MG63 (cell line): ENCODE data around the gene WDR35. TPM values are rescaled to one million over a fixed set of nuclear protein-coding genes. Genes with fewer than 3 reads are reported as not detected.
"Not testable (repeated sequence)": the region's sequence is repeated elsewhere in the genome, so short reads cannot be mapped to it uniquely, and the experiment has no call there.

Source experiments
- DNase-seq: peaks from one replicate; pipeline ENCODE4 v3.0.0-alpha.2; 2020
- H3K27me3 ChIP-seq: fragments of 250-450 bp; sonication (Bioruptor Pico); 2 replicates; pipeline ENCODE4 v1.5.1; 2020; ENCODE audit warnings: mild to moderate bottlenecking, moderate library complexity
- H3K36me3 ChIP-seq: fragments of 250-450 bp; sonication (Bioruptor Pico); 2 replicates; pipeline ENCODE4 v1.5.1; 2020; ENCODE audit warnings: mild to moderate bottlenecking, moderate library complexity
- H3K4me3 ChIP-seq: fragments of 250-450 bp; sonication (Bioruptor Pico); 2 replicates; pipeline ENCODE4 v1.5.1; 2020; ENCODE audit warnings: mild to moderate bottlenecking, moderate library complexity
- H3K9me3 ChIP-seq: fragments of 250-450 bp; sonication (Bioruptor Pico); 2 replicates; pipeline ENCODE4 v1.5.1; 2020; ENCODE audit warnings: mild to moderate bottlenecking, moderate library complexity
- total RNA-seq: library from RNA; depleted of rRNA; stranded (reverse); fragments of >200 nt; shearing (Covaris generic); gene quantifications from 2 replicates; pipeline ENCODE4 v1.2.3, GENCODE V29; 2014; ENCODE audit warnings: low replicate concordance

Gene WDR35
- total RNA-seq, 1 experiment from 2014 or later = 4.4 TPM

- not testable (repeated sequence) for H3K4me3 ChIP-seq, H3K27me3 ChIP-seq, H3K36me3 ChIP-seq, DNase-seq, H3K9me3 ChIP-seq
These were observed 97.9 kb downstream of the WDR35 start for GRCh38 chr2:19891971-19892370.

- H3K4me3 ChIP-seq = no peak overlapping the region
- H3K27me3 ChIP-seq = no peaks in the 10 kb centered on the region
- DNase-seq = no peak
- no peaks in the 10 kb centered on the region for H3K9me3 ChIP-seq
- no peaks in the 10 kb centered on the region; the same call in 1 of the 2 replicates for H3K36me3 ChIP-seq
These were observed 99.8 kb downstream of the WDR35 start for GRCh38 chr2:19890104-19890503.

GRCh38 chr2:19888831-19889230 lies 101.1 kb downstream of the WDR35 start:
- no peaks in the 10 kb centered on the region for H3K9me3 ChIP-seq
- H3K4me3 ChIP-seq = no peak overlapping the region
- H3K36me3 ChIP-seq = no peaks in the 10 kb centered on the region; the same call in 1 of the 2 replicates
- H3K27me3 ChIP-seq = no peaks in the 10 kb centered on the region
- no peak for DNase-seq

- Histone ChIP-seq H3K4me3 (no peak overlapping the region), H3K27me3 (no peaks in the 10 kb centered on the region), H3K9me3 (no peaks in the 10 kb centered on the region), H3K36me3 (no peaks in the 10 kb centered on the region)
- no peak for DNase-seq
These were observed 102.4 kb downstream of the WDR35 start for GRCh38 chr2:19887510-19887909.

- no peaks in the 10 kb centered on the region for H3K9me3 ChIP-seq
- H3K27me3 ChIP-seq = no peaks in the 10 kb centered on the region
- no peaks in the 10 kb centered on the region for H3K36me3 ChIP-seq
- no peak for DNase-seq
- H3K4me3 ChIP-seq = no peak overlapping the region
These were observed 103.6 kb downstream of the WDR35 start for GRCh38 chr2:19886261-19886660.

GRCh38 chr2:19885791-19886190 lies 104.1 kb downstream of the WDR35 start:
- no peak for DNase-seq
- no peaks in the 10 kb centered on the region for H3K27me3 ChIP-seq
- H3K36me3 ChIP-seq = no peaks in the 10 kb centered on the region
- no peaks in the 10 kb centered on the region for H3K9me3 ChIP-seq
- H3K4me3 ChIP-seq = no peak overlapping the region

- Histone ChIP-seq H3K36me3 (no peaks in the 10 kb centered on the region), H3K27me3 (no peaks in the 10 kb centered on the region)
- no peak for DNase-seq
These were observed 105.8 kb downstream of the WDR35 start for GRCh38 chr2:19883971-19884720.

GRCh38 chr2:19883486-19883885 lies 106.4 kb downstream of the WDR35 start:
- Histone ChIP-seq H3K9me3 (no peaks in the 10 kb centered on the region), H3K27me3 (no peaks in the 10 kb centered on the region), H3K36me3 (no peaks in the 10 kb centered on the region), H3K4me3 (no peak overlapping the region)
- DNase-seq = no peak

More at GRCh38 chr2:19883971-19884720, 105.8 kb downstream of the WDR35 start:
- Histone ChIP-seq H3K4me3 (no peak overlapping the region), H3K9me3 (no peaks in the 10 kb centered on the region)

- H3K4me3 ChIP-seq = no peak overlapping the region
- no peaks in the 10 kb centered on the region for H3K9me3 ChIP-seq
- DNase-seq = no peak
- H3K36me3 ChIP-seq = no peaks in the 10 kb centered on the region
- H3K27me3 ChIP-seq = no peaks in the 10 kb centered on the region
These were observed 107.6 kb downstream of the WDR35 start for GRCh38 chr2:19882286-19882685.

- no peak for DNase-seq
- Histone ChIP-seq H3K4me3 (no peak overlapping the region), H3K27me3 (no peaks in the 10 kb centered on the region), H3K36me3 (no peaks in the 10 kb centered on the region), H3K9me3 (no peaks in the 10 kb centered on the region)
These were observed 108.0 kb downstream of the WDR35 start for GRCh38 chr2:19881908-19882265.

- DNase-seq = no peak
- no peak overlapping the region for H3K4me3 ChIP-seq
- H3K9me3 ChIP-seq = no peaks in the 10 kb centered on the region
- no peaks in the 10 kb centered on the region for H3K27me3 ChIP-seq
- H3K36me3 ChIP-seq = no peaks in the 10 kb centered on the region
These were observed 108.5 kb downstream of the WDR35 start for GRCh38 chr2:19881221-19881907.

GRCh38 chr2:19880191-19880590 lies 109.7 kb downstream of the WDR35 start:
- not testable (repeated sequence) for DNase-seq

GRCh38 chr2:19879120-19879519 lies 110.8 kb downstream of the WDR35 start:
- no peaks in the 10 kb centered on the region for H3K36me3 ChIP-seq
- no peaks in the 10 kb centered on the region for H3K9me3 ChIP-seq

More at GRCh38 chr2:19880191-19880590, 109.7 kb downstream of the WDR35 start:
- not testable (repeated sequence) for H3K9me3 ChIP-seq, H3K27me3 ChIP-seq, H3K36me3 ChIP-seq, H3K4me3 ChIP-seq

GRCh38 chr2:19878268-19879046 lies 111.4 kb downstream of the WDR35 start:
- H3K9me3 ChIP-seq = no peaks in the 10 kb centered on the region
- no peaks in the 10 kb centered on the region for H3K27me3 ChIP-seq
- no peak overlapping the region for H3K4me3 ChIP-seq
- DNase-seq = no peak
- no peaks in the 10 kb centered on the region for H3K36me3 ChIP-seq

More at GRCh38 chr2:19879120-19879519, 110.8 kb downstream of the WDR35 start:
- Histone ChIP-seq H3K4me3 (no peak overlapping the region), H3K27me3 (no peaks in the 10 kb centered on the region)
- no peak for DNase-seq

GRCh38 chr2:19876751-19877150 lies 113.2 kb downstream of the WDR35 start:
- Histone ChIP-seq H3K27me3 (no peaks in the 10 kb centered on the region), H3K9me3 (no peaks in the 10 kb centered on the region), H3K36me3 (no peaks in the 10 kb centered on the region), H3K4me3 (no peak overlapping the region)
- DNase-seq = no peak

GRCh38 chr2:19875280-19875679 lies 114.6 kb downstream of the WDR35 start:
- H3K27me3 ChIP-seq = no peaks in the 10 kb centered on the region
- no peak overlapping the region for H3K4me3 ChIP-seq
- H3K36me3 ChIP-seq = no peaks in the 10 kb centered on the region
- DNase-seq = no peak
- H3K9me3 ChIP-seq = no peaks in the 10 kb centered on the region

GRCh38 chr2:19874726-19875125 lies 115.2 kb downstream of the WDR35 start:
- no peak for DNase-seq
- H3K36me3 ChIP-seq = no peaks in the 10 kb centered on the region

More at GRCh38 chr2:19874726-19875125, 115.2 kb downstream of the WDR35 start:
- Histone ChIP-seq H3K27me3 (no peaks in the 10 kb centered on the region), H3K4me3 (no peak overlapping the region), H3K9me3 (no peaks in the 10 kb centered on the region)
